ENCODE measurements around the gene FAM151B. TPM values are rescaled to one million over a fixed set of nuclear protein-coding genes. Genes with fewer than 3 reads are reported as not detected.

FAM151B gene, protein sequence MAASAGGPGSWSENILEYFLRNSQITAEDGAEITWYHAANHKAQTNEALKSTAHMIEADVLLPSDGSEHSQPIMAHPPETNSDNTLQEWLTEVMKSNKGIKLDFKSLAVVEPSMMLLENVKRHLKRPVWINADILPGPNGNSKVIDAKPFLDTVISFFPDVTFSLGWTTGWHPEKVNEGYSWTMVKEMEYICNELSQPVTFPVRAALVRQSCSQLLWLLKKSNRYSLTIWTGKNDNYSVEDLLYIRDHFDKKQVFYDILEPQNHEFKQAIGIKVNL
- 2.2 and 2.6 TPM in 2 replicates for total RNA-seq

DNA sequence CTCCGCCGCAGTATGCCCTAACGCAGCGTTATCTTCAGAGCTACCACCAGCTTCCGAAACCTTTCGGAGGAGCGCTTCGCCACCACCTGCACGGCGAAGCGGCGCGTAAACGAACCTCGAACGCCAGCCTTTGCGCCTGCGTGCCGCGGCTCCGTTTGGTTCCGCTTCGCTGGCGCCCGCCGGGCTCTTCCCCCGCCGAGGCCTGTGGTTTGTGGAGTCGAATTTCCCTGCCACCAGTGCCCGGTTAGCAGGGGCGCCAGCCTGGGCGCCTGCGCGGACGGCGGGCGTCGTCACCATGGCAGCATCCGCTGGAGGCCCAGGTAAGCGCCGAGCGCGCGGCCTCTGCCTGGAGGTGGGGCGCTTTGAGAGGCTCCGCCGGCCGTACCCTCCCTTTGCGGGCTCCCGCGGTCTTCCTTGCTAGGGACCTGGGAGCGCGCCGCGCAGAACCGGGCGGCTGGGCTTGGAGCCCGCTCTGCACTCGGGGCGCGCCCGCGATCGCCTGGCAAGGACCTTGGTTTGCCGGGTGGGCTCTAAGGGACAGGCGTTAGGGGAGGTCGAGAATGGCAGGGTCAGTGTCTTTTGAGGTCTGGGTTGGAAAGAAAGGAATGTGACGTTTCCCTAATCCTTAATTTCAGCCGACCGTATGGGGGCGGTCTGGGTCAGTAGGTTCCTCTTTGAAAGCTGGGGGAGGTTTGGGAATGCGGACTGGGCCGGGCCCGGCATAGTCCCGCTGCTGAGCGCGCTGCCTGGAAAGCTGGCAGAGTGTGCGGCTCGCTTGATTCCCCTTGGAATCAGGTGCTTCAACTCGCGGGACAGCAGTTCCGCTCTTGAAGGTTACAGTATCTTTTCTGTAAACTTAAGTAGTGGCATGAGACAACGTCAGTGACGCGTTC is at the start of gene FAM151B:
FAM151B (plus strand) TSS at position 272 of the 893 bp plus-strand sequence; CDS start at position 296, 24 bp downstream.

DNA sequence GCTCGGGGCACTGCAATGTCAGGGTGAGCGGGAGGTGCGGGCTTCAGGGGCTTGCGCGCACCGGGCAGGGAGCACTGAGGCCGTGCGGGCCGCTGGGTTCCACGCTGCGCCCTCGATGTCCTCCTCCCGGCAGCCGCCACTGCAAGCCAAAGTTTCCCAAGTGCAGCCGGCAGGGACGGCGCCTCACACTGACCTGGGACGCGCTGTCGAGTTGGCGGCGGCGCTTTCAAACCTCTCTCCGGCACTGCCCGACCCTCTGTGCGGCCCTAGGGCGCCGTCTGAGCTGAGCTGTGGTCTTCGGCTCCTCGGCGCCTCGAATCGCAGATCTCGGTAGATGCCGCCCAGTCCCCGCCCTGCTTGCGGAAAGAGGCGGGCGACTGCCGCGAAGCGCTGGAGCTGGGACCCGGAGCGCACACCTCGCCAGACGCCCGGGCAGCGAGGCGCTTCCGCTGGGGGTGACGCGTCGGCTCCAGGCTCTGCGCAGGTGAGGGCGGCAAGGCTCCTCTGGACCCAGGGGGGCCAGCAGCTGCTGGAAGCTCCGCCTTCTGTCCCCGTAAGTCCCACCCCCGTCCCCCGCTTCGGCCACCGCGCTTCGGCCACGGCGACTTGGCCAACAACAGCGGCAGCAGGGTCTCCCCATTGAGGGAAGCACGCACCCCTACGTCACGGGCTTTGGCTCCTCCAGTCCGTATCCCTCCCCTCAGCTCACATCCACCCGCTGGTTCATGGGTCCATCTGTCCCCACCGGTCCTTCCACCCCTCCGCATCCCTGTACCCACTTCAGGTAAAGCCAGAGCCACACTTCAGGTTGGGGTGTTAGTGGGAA is 82.3 kb downstream of the FAM151B start, which contains the start of gene ANKRD34B:
ANKRD34B (minus strand) TSS at position 320 of the 826 bp plus-strand sequence. CDS start 10,261 bp downstream, outside the sequence.

Other genes with a start within 250 kb of the FAM151B start
- gene SERINC5, start 232.1 kb upstream of the FAM151B start, total RNA-seq: 21.0 and 38.3 TPM in 2 replicates
- not detected in 2 replicates for gene SPZ1, start 168.1 kb upstream of the FAM151B start, total RNA-seq
- 42.5 and 51.1 TPM in 2 replicates for gene ZFYVE16, start 80.0 kb upstream of the FAM151B start, total RNA-seq
- gene ANKRD34B, start 82.2 kb downstream of the FAM151B start, total RNA-seq: under 0.01 TPM in 1 of 2 replicates, not detected in the other
- 6.6 and 7.4 TPM in 2 replicates for gene MSH3, start 166.6 kb downstream of the FAM151B start, total RNA-seq
- 7.7 and 10.4 TPM in 2 replicates for gene DHFR, start 166.9 kb downstream of the FAM151B start, total RNA-seq